Heart left ventricle (tissue), 13 donors: ENCODE data around the gene BUB1B.

Source experiments
- CTCF ChIP-seq, 12 donors: fragments of 200-600 bp; sonication (generic) in 4 of 12; IDR thresholded peaks; one replicate each; pipeline versions ENCODE4 v1.5.0 to v1.8.0; 2018 to 2022; ENCODE audit warnings: antibody characterized with exemption in 12 of 12, mild to moderate bottlenecking in 5 of 12
- POLR2A ChIP-seq, 2 donors: fragments of 450-650 bp; IDR thresholded peaks; one replicate each; pipeline ENCODE4 v1.6.1; 2017; ENCODE audit warnings: antibody characterized with exemption in 2 of 2, mild to moderate bottlenecking in 2 of 2, moderate library complexity in 2 of 2
- donor health status: ischemic (EF 13 %, LVEDD 7.1; RV severe dilation, severe dysfunction).
- donor health status: DM: no; HTN: yes; CAD: no.
- donor health status: DM: no; HTN: no; CAD: no.
- donor health status: ischemic (EF 25% LVEDD 6.9; RV normal size, moderate dysfunction).
- donor health status: ischemic (EF 25% LVEDD 5.7; RV mildly dilated, moderate dysfunction).
- donor health status: ischemic (EF 35%, LVEDD 5.7; RV mildly dilated, moderate dysfunction).
- donor health status: nonischemic (EF 11% LVEDD 7.7; RV severe dilation, severe dysfunction).
- donor health status: DM: yes; HTN: yes; CAD: no.
- donor health status: PGD.
- donor health status: ischemic (EF 29% LVEDD 5.4; RV normal size, mild dysfunction).
- donor health status: nonischemic (EF 23%, LVEDD 6.1; RV moderate dilation, normal function).

DNA sequence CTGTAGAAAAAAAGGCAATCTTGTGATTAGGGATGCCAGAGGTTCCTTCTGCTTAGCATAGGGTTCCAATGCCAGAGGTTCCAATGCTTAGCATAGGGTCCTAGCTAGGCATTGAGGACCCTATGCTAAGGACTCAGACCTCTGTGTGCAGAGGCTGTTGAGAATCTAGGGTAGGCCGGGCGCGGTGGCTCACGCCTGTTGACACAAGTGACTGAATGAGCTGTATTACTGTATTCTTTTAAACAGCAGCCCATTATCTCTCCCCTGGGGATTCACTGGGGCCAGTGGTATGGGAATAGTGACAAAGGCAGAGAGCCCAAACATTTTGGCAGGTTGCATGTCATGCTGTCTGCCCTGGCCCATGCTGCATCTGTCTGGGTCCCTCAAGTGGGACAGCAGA, 94.2 kb downstream of the BUB1B start:
- TF ChIP-seq CTCF (IDR thresholded peaks at IDR 0.05) = no peak
- TF ChIP-seq POLR2A (IDR thresholded peaks at IDR 0.05) = no peak
